ENCODE measurements around the gene DMD. TPM values are rescaled to one million over a fixed set of nuclear protein-coding genes. Genes with fewer than 3 reads are reported as not detected.

The DMD gene
- total and polyA plus RNA-seq, 2 of the 13 experiments (the other 11 are each of a cell fraction or from before 2014, with no cell fraction given): 17.6 to 25.9 TPM

GRCh38 chrX:31420302-31420701, 1791.0 kb downstream of the DMD start:
- WGBS (ENCODE audit: low lambda C conversion rate): 84% methylated on average over 2 of the region's 2 CpGs

More at GRCh38 chrX:31420302-31420701, 1791.0 kb downstream of the DMD start:
- no TSS peak for BruUV-seq (replicated peaks)
- Histone ChIP-seq H3K9me3 (ENCODE audit: low read length) (no peaks in the 10 kb centered on the region), H3K36me3 (replicated peaks in 1 of 2; ENCODE audit: control insufficient read depth in 1 of 2, insufficient read depth in 2 of 2, low read length in 2 of 2) (no peaks in the 10 kb centered on the region), H3K4me3 (replicated peaks in 1 of 3; ENCODE audit: insufficient read depth in 1 of 3, low read depth in 2 of 3, low read length in 3 of 3) (no peak overlapping the region), H3K4me1 (ENCODE audit: insufficient read depth, low read length) (no peaks in the 10 kb centered on the region), H3K79me2 (ENCODE audit: insufficient read depth, low read length) (no peaks in the 10 kb centered on the region), H3K4me2 (ENCODE audit: low read depth, low read length) (no peak overlapping the region), H3K27ac (ENCODE audit: extremely low read length, insufficient read depth, low read length) (no peak overlapping the region), H3K27me3 (ENCODE audit: control insufficient read depth in 1 of 2, insufficient read depth in 2 of 2, low read length in 2 of 2) (no peaks in the 10 kb centered on the region), H2AFZ (ENCODE audit: low read length) (no peak overlapping the region), H3K9ac (ENCODE audit: insufficient read depth, low read depth, low read length) (no peak overlapping the region), H4K20me1 (ENCODE audit: insufficient read depth, low read length) (no peaks in the 10 kb centered on the region)
- DNase-seq (ENCODE audit: low spot score) (no peak), ATAC-seq (no peak), FAIRE-seq (no peak)
- ChIA-PET CTCF (ENCODE audit: low intra/inter-chr PET ratio, low total read pairs) (no interaction called here), POLR2A (no interaction called here)
- intact Hi-C loops (cut with micrococcal nuclease; ENCODE audit: unreplicated experiment) (no loop called here), in situ Hi-C loops (cut with HindIII; ENCODE audit: extremely low pct_ligation_motif_present, low pct_unique_long_range_greater_than_20kb) (loop anchor here (10.0 kb wide), 1 partner anchor 376 kb away; no protein-coding TSS in a partner anchor)
- TF ChIP-seq JUN (CRISPR knock-in tag; IDR thresholded peaks at IDR 0.05) (no peak), GMEB2 (CRISPR knock-in tag; IDR thresholded peaks at IDR 0.05; ENCODE audit: low read depth) (no peak), ZNF143 (CRISPR knock-in tag; IDR thresholded peaks at IDR 0.05) (no peak), ZNF704 (CRISPR knock-in tag; IDR thresholded peaks at IDR 0.05; ENCODE audit: borderline replicate concordance) (no peak), ADNP (CRISPR knock-in tag; IDR thresholded peaks at IDR 0.05) (no peak), ZSCAN25 (CRISPR knock-in tag; IDR thresholded peaks at IDR 0.05) (no peak)

Data from HepG2 (cell line).